Activated T-cell treated with anti-CD3 and anti-CD28 coated beads, Interleukin-2, amount 50 U/mL, for 24 hours (primary cell): ENCODE data around the gene GCK.

Experiments used
- DNase-seq: peaks from one replicate; pipeline ENCODE4 v3.0.0-alpha.2; 2020
- H3K27ac Mint-ChIP-seq: 2 replicates; pipeline ENCODE4 v1.8.0; 2020; ENCODE audit warnings: mild to moderate bottlenecking, mixed read lengths
- H3K27me3 Mint-ChIP-seq: 2 replicates; pipeline ENCODE4 v1.8.0; 2020; ENCODE audit warnings: mixed read lengths
- H3K36me3 Mint-ChIP-seq: 2 replicates; pipeline ENCODE4 v1.8.0; 2020; ENCODE audit warnings: low read depth, mixed read lengths
- H3K4me1 Mint-ChIP-seq: 2 replicates; pipeline ENCODE4 v1.8.0; 2020; ENCODE audit warnings: low read depth, mixed read lengths
- H3K4me3 Mint-ChIP-seq: 2 replicates; pipeline ENCODE4 v1.8.0; 2020; ENCODE audit warnings: mild to moderate bottlenecking, moderate library complexity, mixed read lengths
- H3K9me3 Mint-ChIP-seq: 2 replicates; pipeline ENCODE4 v1.8.0; 2020; ENCODE audit warnings: mixed read lengths

The GCK gene

GRCh38 chr7:44094883-44095592 is 94.2 kb downstream of the GCK start:
- no peak overlapping the region for H3K27ac Mint-ChIP-seq
- DNase-seq = no peak
- no peaks in the 10 kb centered on the region for H3K36me3 Mint-ChIP-seq
- H3K27me3 Mint-ChIP-seq = no peaks in the 10 kb centered on the region
- no peaks in the 10 kb centered on the region for H3K9me3 Mint-ChIP-seq
- peaks cover 16% of the 10 kb centered on the region for H3K4me1 Mint-ChIP-seq
- H3K4me3 Mint-ChIP-seq = no peak overlapping the region

- DNase-seq = no peak
- Mint-ChIP-seq H3K27me3 (no peaks in the 10 kb centered on the region), H3K4me1 (peaks cover 16% of the 10 kb centered on the region), H3K9me3 (no peaks in the 10 kb centered on the region), H3K36me3 (no peaks in the 10 kb centered on the region), H3K4me3 (no peak overlapping the region), H3K27ac (no peak overlapping the region)
Measured at GRCh38 chr7:44094365-44094764, 94.9 kb downstream of the GCK start.
